Brain pericyte (primary cell): ENCODE results near the gene ANKHD1.

Experiments used
- DNase-seq: peaks from one replicate; pipeline ENCODE4 v3.0.0-alpha.2; 2012; ENCODE audit warnings: low read depth, low spot score

Gene ANKHD1

GRCh38 chr5:140371356-140372151, 30.1 kb upstream of the ANKHD1 start:
- no peak for DNase-seq

DNA sequence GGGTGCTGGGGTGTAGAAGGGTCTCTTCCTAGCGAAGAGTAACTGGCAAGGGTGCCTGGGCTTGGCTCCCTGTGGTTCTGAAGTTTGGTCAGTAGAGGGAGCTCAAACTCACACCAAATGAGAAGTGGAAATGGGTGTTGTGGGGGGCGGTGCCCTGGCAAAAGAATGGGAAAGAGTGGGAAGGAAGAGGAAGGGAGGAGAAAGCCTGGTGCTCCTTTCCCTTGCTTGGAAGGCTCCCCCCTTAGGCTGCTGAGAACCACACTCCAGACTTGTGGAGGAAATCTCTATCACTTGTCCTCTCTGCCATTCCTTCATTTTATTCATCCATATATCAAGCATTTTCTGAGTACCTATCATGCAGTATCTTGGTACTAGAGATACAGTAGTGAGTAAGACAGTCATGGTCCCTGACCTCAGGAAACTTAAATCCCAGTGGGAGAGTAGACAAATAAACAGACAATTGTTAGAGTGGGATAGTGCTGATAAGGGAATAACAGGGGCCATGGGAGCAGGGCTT, 28.6 kb upstream of the ANKHD1 start:
- DNase-seq, result no peak

DNA sequence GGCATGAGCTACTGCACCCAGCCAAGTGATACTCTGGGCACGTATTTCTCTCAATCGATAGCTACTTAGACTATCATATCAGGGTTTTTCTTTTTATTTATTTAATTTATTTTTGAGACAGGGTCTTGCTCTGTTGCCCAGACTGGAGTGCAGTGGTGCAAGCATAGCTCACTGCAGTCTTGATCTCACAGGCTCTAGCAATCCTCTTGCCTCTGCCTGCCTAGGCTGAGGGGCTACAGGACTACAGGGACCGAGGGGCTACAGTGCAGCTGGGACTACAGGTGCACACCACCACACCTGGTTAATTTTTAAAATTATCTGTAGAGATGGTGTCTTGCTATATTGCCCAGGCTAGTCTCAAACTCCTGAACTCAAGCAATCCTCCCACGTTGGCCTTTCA, 20.3 kb upstream of the ANKHD1 start:
- DNase-seq, result no peak

DNA sequence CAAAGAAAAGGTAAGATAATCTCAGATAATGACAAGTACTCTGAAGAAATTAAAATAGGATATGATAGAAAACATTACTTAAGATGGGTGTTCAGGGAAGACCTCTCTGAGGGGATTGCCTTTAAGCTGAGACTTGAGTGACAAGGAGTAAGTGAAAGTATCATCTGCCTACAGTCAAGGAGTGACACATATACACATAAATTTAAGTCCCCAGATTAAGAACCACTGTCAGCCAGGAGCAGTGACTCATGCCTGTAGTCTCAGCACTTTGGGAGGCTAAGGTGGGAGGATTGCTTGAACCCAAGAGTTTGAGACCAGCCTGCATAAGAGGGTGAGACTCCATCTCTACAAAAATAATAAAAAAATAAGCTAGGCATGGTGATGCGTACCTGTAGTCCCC, 19.7 kb upstream of the ANKHD1 start:
- DNase-seq, result no peak

GRCh38 chr5:140382866-140383265, 18.8 kb upstream of the ANKHD1 start:
- DNase-seq, result no peak

- no peak for DNase-seq
Measured at GRCh38 chr5:140383300-140383699, 18.3 kb upstream of the ANKHD1 start.

- DNase-seq, result no peak
Measured at GRCh38 chr5:140388052-140388451, 13.6 kb upstream of the ANKHD1 start.

GRCh38 chr5:140391312-140391711, 10.3 kb upstream of the ANKHD1 start:
- DNase-seq, result no peak

DNA sequence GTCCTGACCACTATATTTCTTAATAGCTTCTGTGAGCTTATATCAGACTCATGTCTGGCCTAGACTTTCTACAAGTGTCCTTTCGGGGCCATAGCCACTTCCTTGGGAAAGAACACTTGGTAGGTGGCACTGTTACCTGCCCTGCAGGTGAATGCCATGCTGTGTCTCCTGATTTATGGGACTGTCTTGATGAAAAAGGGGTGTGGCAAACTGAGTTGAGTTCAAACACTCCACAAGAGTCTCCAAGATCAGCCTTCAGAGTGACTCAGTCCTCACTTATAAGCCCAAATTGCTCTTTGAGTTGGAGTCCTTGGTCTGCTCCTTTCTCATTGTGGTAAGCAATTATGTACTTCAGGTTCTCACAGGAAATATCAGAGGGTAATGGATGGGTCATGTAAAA, 9.9 kb upstream of the ANKHD1 start:
- DNase-seq, result no peak

GRCh38 chr5:140393738-140394137, 7.9 kb upstream of the ANKHD1 start:
- DNase-seq, result no peak

GRCh38 chr5:140398379-140398811, 3.2 kb upstream of the ANKHD1 start:
- no peak for DNase-seq

- DNase-seq, result no peak
Measured at GRCh38 chr5:140399979-140400729, 1.5 kb upstream of the ANKHD1 start.

DNA sequence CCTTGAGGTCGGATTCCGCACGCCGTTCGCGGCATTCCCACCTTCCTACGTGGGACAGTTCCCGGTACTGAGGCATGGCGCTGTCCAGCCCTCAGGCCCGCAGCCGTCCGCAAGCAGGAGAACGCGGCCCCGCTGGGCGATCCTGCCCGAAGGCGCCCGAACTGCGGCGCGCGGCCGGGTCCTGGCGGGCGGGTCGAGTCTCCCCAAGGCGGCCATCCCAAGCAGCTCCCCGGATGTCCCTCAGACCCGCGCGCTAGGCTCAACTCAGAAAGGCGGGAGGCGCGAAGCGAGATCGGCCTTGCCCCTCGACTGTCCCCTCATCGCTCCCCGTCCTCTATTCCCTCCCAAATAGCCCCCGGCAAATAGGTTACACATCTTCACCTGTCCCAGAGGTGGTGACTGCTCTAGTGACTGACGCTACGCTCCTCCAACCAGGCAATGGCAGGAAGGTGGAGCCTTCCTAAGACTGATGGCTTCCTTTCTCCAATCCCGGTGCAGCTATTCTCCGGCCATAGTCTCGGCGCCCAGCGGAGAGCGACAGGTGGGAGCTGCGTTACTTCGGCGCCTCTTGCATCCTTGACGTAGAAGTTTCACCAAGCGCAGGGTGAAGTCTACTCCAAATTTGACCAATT, 787 bp upstream of the ANKHD1 start:
- DNase-seq, result peak; percentile 94

DNA sequence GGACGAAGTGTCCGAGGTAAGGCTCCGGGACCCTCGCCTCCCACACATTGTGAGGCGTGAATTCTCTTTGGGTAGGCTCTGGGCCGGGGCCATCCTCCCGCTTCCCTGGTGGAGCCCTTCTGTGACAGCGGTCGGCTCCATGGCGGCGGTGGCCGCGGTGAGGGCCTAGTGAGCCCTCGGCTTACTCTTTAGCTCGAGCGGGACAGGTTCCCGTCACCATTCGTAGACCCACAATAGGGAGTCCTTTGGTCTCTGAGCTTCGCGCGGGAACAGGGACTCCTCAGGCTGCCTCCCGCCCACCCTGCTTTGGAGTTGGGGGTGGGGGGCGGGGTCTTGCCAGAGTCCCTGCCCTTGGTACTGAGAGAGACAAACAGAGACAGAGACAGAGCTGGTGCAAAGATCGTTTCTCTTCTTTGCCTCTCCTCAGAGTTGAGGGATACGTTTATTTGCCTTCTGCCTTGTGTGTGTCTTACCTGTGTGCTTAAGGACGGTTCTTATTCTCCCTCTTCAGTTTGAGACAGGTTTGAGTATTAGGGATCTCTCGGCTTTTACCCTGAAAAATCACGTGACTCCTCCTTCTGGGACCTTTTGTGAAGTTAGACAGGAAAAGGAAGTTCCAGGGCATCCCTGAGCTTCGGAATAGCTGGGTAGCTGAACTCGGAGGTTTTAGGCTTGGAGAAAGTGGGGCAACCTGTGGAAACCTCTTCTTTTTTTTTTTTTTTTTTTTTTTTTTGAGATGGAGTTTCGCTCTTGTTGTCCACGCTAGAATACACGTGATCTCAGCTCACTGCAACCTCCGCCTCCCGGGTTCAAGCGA, 833 bp downstream of the ANKHD1 start:
- DNase-seq, result peak; percentile 11

DNA sequence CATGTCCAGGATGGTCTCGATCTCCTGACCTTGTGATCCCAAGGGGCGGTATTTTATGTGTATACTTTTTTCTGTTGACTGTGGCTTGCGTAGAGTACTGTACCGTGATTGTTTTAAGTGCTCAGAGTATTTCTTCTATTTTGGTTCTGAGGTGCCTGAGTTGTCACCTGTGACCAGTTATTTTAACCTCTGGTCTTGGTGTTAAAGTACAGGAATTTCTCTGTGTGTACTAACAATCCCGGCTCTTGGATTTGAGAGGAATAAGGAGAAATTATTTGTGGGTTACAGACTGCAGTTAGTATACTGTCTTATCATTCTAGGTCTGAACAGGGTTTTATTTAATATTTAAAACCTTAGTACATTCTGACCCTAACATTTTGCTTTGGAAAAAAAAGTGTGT, 2.0 kb downstream of the ANKHD1 start:
- no peak for DNase-seq

GRCh38 chr5:140408750-140409241, 7.2 kb downstream of the ANKHD1 start:
- no peak for DNase-seq

DNA sequence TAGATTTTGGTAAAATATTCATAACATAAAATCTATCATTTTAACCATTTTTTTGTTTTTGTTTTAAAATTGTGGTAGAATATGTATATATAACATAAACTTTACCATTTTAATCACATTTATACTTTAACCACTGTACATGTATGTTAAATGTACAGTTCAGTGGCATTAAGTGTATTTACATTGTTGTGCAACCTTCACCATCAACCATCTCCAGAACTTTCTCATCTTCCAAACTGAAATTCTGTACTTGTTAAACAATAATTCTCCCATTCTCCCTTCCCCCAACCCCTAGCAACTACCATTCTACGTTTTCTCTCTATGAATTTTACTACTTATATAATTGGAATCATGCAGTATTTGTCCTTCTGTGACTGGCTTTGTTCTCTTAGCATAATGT, 11.6 kb downstream of the ANKHD1 start:
- DNase-seq, result no peak

DNA sequence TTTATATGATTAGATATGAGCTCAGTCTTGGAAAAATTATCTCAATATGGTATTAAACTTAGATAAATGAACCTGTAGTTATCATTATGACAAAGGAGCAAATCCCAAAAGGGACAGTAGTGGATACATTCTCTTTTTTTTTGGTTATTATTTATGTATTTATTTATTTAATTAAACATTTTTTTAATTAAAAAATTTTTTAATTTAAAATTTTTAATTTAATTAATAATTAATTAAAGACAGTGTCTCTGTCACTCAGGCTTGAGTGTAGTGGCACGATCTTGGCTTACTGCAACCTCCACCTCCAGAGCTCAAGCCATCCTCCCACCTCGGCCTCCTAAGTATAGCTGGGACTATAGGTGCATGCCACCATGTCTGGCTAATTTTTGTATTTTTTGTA, 15.6 kb downstream of the ANKHD1 start:
- DNase-seq, result no peak

- no peak for DNase-seq
Measured at GRCh38 chr5:140418862-140419520, 17.4 kb downstream of the ANKHD1 start.

GRCh38 chr5:140420226-140420570, 18.6 kb downstream of the ANKHD1 start:
- no peak for DNase-seq
